ENCODE results near the gene KHNYN.
"Not testable (repeated sequence)": the region's sequence is repeated elsewhere in the genome, so short reads cannot be mapped to it uniquely, and the experiment has no call there.

Gene KHNYN

DNA sequence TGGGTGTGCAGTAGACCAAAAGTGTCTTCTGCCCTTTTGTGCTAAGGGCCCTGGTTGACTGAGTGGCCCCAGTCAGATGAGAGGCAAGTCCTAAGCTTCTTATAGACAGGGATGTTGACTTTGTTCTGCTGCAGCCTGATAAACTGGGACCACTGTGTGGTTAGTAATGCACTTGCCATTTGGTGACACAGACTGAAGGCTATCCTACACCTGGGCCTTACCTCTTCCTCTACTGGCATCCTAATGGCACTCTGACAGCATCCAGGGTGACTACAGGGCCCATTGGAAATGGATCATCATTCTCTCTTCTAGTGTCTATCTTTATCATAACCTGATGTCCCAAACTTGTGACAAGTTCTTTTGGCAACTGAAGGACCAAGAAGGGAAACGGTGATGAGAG, 9.5 kb downstream of the KHNYN start:
- no peak for DNase-seq

DNA sequence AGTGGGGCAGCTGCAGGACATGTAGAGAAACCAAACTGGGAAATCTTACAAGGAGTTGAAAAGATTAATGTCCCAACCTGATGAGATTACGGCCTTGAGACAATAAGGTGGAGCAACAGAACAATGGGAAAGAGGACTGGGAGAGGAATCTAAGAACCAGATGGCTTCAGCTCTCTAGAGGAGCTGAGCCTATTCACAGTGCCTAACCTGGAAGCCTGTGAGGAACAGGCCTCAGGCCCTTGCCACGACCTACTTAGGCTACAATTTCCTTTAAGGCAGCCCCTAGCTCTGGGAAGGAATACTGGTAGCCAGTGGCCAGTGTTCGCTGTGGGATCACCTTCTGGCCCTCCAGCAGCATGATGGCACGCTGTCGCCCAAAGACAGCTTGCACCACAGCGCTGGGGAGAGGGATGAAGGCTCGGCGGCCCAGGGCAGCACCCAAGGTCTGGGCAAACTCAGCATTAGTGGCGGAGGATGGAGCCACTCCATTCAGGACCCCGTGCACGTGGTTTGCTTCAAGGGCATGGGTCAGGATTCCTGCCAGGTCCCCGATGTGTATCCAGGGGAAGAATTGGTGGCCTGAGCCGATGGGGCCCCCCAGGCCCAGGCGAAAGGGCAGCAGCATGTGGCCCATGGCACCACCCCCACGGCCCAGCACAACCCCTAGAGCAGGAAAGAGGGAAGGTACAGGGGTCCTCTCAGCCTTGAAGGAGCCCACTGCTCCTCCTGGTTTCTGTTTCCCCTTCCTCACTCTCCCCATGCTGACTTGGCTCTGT, 10.3 kb downstream of the KHNYN start:
- no peak for DNase-seq

DNA sequence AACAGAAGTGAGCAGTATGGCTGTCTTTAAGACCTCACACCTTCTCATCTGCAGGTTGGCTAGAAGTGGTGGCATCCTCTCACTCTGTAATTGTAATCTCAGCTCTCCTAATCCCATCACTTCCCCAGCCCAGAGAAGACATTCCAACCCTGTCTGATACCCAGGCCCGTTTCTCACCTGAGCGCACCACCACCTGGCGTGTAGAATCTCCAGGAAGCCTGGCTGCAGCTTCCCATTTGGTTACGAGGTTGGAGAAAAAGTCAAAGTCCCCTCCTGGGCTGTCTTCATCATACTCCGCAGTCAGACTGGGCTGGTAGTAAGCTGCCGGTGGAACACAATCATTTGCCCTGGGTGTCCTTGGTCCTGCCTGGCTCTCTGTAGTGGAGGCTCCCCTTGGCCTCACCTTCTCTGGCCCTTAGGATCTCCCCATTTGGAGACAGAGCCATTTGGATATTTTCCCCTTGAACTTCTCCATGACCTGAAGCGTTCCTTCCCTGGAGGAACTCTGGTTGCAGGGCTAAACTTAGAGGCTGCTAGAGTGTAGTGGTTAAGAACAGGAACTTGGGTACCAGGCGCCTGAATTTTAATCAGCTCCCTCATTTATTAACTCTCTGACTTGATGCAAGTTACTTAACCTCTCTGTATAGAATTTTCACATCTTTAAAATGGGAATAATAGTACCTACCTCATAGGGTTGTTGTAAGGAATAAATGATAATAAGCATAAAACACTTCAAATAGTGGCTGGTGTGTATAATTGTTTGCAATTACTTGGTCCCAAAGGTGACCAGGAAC, 11.0 kb downstream of the KHNYN start:
- DNase-seq, result no peak

DNA sequence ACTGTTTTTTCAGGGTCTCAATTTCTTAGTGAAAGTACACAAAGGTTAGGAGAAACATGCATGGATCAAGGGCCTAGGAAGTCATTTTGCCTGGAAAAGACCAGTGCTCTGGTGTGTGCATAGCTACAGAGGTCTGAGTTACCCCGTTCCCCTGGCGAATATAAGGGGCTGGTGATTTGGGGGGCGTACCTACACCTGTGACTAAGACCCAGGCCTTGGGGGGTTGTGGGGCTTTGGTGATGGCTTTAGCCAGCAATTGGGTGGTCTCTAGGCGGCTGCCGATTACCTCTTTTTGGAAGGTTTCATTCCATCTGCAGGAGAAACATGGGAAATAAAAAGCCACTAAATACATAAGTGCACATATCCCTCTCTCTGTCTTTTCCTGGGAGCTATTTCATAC, 11.7 kb downstream of the KHNYN start:
- DNase-seq, result no peak

DNA sequence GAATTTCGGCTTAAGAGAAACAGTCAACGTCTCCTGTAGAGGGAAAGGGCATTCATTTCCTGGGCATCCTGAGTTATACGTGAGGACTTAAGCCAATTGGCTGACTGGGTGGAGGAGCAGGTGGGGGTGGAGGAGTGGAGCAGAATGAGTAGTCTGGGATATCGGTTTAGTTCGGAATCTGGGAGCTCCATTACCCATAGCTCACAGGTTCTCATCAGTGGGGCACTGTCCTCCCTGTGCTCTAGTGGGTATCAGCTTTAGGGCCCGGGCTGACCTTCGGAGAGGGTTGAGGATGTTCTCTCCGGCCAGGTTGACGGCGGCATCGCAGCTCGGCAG, 12.1 kb downstream of the KHNYN start:
- DNase-seq, result no peak

DNA sequence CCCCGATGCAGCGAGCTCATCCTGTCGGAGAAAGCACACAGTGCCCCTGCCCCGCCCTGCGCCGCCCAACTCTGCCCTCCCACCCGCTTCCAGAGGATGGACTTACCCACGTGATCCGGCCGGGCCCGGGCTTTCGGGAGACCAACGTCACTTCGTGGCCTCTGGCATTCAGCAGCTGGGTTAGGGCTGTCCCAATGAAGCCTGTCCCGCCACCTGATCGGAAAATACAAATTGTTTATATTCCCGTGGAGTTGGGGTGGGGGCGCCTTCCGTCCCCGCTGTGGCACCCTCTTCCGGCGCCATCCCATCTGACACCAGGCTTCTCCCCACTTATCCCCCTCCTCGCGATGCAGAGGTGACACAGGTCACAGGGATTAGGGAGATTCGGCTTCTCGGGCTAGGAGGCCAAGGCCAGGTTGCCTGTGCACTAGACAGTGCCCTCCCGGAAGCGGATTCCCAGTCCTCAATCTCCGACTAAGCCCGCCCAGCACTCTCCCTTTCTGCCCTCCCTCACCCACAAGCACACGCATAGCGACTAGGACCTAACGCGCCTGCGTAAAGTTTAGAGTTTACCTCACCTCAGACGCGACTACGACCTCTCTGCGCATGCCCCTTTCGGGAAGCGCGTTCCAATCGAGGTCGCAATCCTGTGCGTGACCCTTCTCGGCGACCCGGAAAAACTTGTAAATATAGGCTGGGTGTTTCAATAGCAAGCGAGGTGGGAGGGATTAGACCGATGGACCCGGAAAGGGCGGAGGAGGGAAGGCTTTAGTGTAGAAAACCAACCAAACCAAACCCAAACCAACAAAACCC, 12.7 kb downstream of the KHNYN start, which contains the start of gene SDR39U1:
Gene SDR39U1 (minus strand): TSS at position 537 of the 813 bp plus-strand sequence. CDS start 7 bp downstream, at position 530.
- DNase-seq, result peak; percentile 97

DNA sequence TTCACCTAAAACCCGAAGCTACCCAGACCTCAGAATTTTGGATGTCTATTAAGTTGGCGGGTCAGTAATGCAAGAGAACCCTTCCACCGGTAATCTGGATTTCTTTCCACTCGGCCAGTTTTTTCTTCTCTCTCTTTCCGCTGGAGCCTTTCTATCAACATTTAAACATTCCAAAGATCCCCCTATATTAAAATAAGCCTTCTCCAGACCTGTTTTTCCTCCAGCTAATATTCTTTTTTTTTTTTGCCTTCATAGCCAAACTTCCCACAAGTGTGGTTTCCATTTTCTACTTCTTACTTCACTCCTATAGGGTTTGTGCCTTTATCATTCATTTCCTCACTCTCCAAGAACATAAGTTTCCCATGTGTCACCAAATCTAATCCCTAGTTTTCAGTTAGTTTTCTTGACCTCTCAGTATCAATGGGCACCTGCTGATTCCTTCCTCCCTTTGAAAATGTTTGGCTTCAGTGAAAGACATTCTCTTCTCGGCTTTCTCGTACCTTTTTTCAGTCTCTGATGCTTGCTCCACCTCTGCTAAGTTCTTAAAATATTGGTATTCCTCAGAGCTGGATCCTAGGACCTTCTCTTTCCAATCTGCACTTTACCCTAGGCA, 13.4 kb downstream of the KHNYN start:
- DNase-seq, result no peak

DNA sequence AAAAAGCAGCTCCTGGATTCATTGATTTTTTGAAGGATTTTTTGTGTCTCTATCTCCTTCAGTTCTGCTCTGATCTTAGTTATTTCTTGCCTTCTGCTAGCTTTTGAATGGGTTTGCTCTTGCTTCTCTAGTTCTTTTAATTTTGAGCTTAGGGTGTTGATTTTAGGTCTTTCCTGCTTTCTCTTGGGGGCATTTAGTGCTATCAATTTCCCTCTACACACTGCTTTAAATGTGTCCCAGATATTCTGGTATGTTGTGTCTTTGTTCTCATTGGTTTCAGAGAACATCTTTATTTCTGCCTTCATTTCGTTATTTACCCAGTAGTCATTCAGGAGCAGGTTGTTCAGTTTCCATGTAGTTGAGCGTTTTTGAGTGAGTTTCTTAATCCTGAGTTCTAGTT, 21.1 kb downstream of the KHNYN start:
- not testable (repeated sequence) for DNase-seq

DNA sequence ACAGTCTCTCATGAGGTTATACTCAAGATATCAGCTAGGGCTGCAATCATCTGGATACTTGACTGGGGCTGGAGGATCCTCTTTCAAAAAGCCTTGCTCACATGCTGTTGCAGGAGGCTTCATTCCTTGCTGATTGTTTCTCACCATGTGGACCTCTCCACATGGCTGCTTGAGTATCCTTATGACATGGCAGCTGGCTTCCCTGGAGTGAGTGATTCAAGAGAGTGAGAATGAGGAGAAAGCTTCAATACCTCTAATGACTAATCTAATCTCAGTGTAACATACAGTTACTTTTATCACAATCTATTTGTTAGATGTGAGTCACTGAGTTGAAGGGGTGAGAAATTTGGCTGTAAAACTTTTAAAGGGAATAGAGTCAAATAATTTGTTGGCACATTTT, 27.2 kb downstream of the KHNYN start:
- peak; percentile 32 for DNase-seq

DNA sequence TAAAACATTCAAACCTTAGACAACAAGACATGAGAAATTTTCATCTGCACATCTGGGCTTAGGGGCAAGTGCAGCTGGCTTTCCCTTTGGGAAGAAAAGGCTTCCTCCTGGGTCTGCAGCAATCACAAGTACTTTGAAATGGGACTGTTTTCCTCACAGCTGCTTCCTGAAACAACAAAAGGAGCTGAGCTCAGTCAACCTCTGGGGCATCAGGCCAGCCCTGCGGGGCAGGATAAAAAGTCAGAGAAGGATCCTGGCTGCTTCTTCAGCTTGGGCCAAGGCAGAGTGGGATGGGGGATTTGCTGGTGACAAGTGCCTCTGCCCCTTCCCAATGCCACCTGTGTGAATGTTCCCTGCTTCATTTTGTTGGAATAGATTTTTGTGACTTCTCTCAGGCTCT, 29.0 kb downstream of the KHNYN start:
- no peak for DNase-seq

DNA sequence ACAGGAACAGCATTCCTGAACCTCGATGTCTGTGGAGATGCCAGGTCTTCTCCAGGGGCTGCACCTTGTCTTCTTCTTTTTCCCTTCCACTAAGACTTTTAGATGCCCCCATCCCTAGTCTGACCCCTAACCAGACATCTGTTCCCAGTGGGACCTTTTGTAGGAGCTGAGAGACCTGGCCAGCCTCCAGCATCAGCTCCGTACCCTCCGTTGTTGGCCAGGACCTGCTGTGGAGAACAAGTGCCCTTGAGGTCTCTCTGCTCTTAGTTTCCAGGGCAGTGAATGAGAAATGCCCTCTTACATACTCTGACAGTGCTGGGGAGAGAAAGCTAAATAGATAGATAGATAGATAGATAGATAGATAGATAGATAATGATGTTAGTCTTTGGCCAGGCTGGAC, 29.6 kb downstream of the KHNYN start:
- no peak for DNase-seq

DNA sequence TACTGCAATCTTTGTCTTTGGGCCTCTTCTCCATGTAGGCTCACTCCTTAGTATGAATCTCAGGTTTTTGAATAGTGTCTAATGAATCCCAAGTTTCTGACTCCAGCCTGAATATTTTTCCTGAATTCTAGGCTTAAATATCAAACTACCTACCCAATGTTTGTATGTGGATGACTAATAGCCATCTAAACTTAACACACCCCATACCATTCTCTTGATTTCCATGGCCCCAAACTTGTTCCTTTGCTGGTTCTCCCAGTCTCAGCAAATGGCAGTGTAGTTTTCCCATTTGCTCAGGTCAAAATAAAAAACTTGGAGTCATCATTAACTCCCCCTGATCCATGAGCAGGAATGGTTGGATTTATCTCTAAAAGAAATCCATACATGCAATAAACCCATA, 31.6 kb downstream of the KHNYN start:
- DNase-seq, result no peak

DNA sequence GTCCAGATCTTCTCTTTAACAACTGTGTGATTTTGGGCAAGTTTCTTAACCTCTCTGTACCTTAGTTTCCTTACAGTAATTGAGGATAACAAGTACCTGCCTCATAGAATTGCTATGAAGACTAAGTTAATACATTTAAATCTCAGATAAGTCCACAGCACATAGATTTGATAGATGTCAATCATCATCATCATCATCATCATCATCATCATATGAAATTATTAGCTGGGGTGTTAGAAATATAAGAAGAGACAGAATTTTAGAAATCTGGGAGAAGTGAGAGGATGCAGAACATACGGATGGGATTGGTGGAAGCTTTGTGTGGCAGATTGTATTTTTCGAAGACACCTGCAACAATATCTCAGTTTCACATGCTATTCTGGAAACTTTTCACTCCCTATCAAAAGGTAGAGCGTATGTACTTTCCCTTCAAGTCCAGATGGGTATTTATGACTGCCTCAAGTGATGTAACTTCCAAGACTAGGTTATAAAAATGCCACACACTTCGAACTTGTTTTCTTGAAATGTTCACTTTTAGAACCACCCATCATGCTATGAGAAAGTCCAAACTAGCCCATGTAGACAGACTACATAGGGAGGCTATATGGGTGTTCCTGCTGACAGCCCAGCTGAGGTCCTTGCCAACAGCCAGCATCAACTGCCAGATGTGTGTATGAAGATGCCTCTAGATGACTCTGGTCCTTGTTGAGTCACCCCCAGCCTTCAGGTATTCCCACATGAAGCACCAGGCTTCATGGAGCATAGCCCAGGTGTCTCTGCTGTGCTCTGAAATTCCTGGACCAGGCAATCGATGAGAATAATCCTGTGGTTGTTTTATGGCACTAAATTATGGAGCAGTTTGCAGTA, 33.5 kb downstream of the KHNYN start:
- no peak for DNase-seq

DNA sequence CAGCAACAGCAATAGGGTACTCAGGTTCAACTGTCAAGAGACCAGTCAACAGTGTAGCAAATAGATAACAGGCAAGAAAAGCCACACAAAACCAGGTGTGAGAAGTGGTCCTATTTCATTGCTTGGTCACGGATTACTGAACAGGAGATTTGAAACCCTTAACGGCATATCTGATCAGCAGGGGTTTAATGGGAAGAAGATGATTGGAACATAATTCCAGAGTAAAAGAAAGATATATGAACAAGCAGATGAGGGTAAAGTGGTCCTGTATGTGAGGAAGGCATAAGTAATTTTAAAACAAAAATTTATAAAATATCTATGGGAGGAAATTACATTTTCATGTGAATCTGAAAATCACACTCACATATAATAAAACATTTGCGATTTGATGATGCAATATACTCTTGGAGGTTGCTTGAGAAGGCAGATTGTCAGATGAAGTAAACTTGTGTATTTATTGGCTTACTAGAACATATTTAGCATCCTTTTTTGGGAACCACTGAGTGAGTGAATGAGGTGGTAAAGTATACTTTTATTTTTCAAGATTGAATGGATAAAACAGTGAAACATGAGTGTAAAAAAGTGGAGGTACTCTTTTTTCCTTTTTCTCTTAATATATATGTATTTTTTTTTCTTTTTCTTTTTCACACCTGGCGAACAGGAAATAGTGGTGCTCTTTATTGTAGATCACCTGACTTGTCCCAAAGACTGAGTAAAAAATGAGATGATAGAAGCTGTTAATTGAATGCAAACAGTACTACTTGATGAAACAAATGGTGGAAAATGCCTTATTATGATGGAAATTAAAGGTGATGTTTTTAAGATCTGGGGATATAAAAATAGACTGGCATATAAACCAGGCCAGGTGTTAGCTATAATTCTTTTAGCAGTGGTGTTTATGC, 34.4 kb downstream of the KHNYN start:
- DNase-seq, result no peak

DNA sequence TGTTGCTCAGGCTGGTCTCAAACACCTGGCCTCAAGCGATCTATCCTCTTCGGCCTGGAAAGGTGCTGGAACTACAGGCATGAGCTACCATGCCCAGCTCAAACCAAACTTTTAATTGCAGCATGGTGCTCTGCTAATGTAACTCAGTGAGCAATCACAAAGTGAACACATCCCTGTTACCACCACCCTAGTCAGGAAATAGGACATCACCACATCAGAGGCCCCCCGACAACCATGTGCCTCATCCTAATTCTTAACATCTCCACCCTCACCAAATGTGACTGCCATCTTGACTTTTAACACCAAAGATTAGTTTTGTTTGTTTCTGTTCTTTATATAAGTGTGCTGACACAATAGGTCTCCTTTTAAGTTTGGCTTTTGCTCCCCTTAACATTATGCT, 35.6 kb downstream of the KHNYN start:
- no peak for DNase-seq

DNA sequence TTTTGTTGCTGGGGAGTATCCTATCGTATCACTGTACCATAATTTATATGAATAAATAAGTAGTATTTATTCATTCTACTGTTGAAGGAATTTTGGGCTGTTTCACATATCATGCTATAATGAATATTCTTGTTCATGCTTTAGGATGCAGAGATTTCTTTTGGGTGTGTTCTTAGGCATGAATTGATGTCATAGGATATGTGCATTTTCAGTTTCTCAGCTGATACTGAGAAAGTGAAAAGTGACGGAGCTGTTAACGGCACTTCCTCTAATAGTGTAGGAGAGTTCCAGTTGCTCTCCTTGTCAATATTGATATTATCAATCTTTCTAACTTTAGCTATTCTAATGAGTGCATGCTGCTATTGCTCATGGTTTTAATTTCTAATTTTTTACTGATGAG, 36.1 kb downstream of the KHNYN start:
- DNase-seq, result no peak

DNA sequence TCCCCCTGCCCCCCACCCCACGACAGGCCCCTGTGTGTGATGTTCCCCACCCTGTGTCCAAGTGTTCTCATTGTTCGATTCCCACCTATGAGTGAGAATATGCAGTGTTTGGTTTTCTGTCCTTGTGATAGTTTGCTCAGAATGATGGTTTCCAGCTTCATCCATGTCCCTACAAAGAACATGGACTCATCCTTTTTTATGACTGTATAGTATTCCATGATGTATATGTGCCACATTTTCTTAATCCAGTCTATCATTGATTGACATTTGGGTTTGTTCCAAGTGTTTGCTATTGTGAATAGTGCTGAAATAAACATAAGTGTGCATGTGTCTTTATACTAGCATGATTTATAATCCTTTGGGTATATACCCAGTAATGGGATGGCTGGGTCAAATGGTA, 40.7 kb downstream of the KHNYN start:
- DNase-seq, result not testable (repeated sequence)

DNA sequence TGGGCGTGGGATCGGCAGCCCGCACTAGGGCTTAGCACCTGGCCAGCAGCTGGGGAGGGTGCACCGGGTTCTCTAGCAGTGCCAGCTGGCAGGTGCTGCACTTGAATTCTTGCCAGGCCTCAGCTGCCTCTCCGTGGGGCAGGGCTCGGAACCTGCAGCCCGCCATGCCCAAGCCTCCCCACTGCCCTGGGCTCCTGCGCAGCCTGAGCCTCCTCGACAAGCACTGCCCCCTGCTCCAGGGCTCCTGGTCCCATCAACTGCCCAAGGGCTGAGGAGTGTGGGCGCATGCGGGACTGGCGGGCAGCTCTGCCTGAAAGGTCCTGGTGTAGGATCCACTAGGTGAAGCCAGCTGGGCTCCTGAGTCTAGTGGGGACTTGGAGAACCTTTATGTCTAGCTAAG, 43.5 kb downstream of the KHNYN start:
- no peak for DNase-seq

DNA sequence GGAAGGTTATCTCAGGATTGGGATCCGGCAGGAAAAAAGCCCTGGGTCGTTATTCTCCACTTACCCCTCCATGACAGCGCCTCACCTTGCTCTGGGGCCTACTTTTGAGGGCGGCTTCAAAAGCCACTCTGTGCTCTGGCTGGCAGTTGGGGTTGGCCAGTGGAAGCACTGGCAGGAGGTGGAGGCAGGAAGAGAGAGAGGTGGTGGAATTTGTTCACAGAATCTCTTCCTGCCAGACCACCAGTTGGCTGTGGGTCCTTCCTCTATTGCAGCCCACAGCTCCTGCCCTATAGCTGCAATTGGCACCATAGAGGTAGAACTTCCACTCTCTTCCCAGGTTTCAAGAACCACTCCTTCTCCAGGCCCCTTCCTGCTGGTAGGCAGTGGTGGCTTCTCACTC, 45.5 kb downstream of the KHNYN start:
- DNase-seq, result no peak

DNA sequence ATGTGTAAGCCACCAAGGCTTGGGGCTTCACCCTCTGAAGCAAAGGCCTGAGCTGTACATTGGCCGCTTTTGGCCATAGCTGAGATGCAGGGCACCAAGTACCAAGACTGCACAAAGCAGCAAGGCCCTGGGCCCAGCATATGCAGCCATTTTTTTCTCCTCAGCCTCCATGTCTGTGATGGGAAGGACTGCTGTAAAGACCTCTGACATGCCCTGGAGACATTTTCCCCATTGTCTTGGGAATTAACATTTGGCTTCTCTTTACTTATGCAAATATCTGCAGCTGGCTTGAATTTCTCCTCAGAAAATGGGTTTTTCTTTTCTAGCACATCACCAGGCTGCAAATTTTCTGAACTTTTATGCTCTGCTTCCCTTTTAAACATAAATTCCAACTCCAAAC, 50.2 kb downstream of the KHNYN start:
- DNase-seq, result not testable (repeated sequence)

Data from activated CD4-positive, alpha-beta T cell treated with anti-CD3 and anti-CD28 coated beads for 48 hours (primary cell).